ENCODE measurements around the gene SPPL2A.

- TF ChIP-seq CTCF (IDR thresholded peaks at IDR 0.05; ENCODE audit: low read depth, low read length, missing input control) (no peak), SP1 (IDR thresholded peaks at IDR 0.05) (no peak), TAF1 (conservative IDR thresholded peaks at IDR 0.05) (no peak), RAD21 (IDR thresholded peaks at IDR 0.05) (no peak), YY1 (IDR thresholded peaks at IDR 0.05) (no peak), JUND (IDR thresholded peaks at IDR 0.05) (no peak), NR2F2 (IDR thresholded peaks at IDR 0.05) (no peak), FOXA1 (IDR thresholded peaks at IDR 0.05) (no peak)
- TF ChIP-seq, protein P1, sequence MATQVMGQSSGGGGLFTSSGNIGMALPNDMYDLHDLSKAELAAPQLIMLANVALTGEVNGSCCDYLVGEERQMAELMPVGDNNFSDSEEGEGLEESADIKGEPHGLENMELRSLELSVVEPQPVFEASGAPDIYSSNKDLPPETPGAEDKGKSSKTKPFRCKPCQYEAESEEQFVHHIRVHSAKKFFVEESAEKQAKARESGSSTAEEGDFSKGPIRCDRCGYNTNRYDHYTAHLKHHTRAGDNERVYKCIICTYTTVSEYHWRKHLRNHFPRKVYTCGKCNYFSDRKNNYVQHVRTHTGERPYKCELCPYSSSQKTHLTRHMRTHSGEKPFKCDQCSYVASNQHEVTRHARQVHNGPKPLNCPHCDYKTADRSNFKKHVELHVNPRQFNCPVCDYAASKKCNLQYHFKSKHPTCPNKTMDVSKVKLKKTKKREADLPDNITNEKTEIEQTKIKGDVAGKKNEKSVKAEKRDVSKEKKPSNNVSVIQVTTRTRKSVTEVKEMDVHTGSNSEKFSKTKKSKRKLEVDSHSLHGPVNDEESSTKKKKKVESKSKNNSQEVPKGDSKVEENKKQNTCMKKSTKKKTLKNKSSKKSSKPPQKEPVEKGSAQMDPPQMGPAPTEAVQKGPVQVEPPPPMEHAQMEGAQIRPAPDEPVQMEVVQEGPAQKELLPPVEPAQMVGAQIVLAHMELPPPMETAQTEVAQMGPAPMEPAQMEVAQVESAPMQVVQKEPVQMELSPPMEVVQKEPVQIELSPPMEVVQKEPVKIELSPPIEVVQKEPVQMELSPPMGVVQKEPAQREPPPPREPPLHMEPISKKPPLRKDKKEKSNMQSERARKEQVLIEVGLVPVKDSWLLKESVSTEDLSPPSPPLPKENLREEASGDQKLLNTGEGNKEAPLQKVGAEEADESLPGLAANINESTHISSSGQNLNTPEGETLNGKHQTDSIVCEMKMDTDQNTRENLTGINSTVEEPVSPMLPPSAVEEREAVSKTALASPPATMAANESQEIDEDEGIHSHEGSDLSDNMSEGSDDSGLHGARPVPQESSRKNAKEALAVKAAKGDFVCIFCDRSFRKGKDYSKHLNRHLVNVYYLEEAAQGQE (IDR thresholded peaks at IDR 0.05), result no peak
Measured at GRCh38 chr15:50791486-50791885, 26.0 kb upstream of the SPPL2A start.

Data from liver (tissue), 3 donors.